HepG2 (cell line): Measurements from ENCODE around the gene SLC22A31. TPM values are rescaled to one million over a fixed set of nuclear protein-coding genes. Genes with fewer than 3 reads are reported as not detected.
A peak's percentile ranks its signal among the peaks of the same experiment; 100 is the strongest.

Experiments
- ATF6 ChIP-seq: sonication (generic); formaldehyde crosslinking; conservative IDR thresholded peaks from 2 replicates; pipeline ENCODE4 v1.4.0; 2020; ENCODE audit warnings: missing genetic modification reagents
- DR1 ChIP-seq: sonication (generic); formaldehyde crosslinking; IDR thresholded peaks from 2 replicates; pipeline ENCODE4 v1.8.0; 2021; ENCODE audit warnings: mild to moderate bottlenecking, missing genetic modification reagents, inconsistent platforms
- MAFF ChIP-seq: IDR thresholded peaks from 2 replicates; pipeline ENCODE4 v1.6.1; 2011; ENCODE audit warnings: low read depth, low read length, improper control_type of control experiment
- MATR3 ChIP-seq: sonication (generic); formaldehyde crosslinking; IDR thresholded peaks from 2 replicates; pipeline ENCODE4 v1.4.0; 2020; ENCODE audit warnings: missing genetic modification reagents
- PAXIP1 ChIP-seq: sonication (generic); formaldehyde crosslinking; conservative IDR thresholded peaks from 2 replicates; pipeline ENCODE4 v1.4.0; 2020; ENCODE audit warnings: mild to moderate bottlenecking, missing genetic modification reagents, moderate library complexity
- PBX2 ChIP-seq: IDR thresholded peaks from 2 replicates; pipeline ENCODE4 v1.6.1; 2016; ENCODE audit warnings: control low read depth
- PRDM4 ChIP-seq: sonication (generic); formaldehyde crosslinking; IDR thresholded peaks from 2 replicates; pipeline ENCODE4 v1.9.0; 2021; ENCODE audit warnings: missing genetic modification reagents, borderline replicate concordance
- RNF219 ChIP-seq: sonication (generic); formaldehyde crosslinking; IDR thresholded peaks from 2 replicates; pipeline ENCODE4 v1.5.0; 2020; ENCODE audit warnings: mild to moderate bottlenecking, missing genetic modification reagents
- SNAPC2 ChIP-seq: sonication (generic); formaldehyde crosslinking; IDR thresholded peaks from 2 replicates; pipeline ENCODE4 v1.8.1; 2022; ENCODE audit warnings: mild to moderate bottlenecking, missing genetic modification reagents
- ZMYM3 ChIP-seq: sonication (generic); formaldehyde crosslinking; IDR thresholded peaks from 2 replicates; pipeline ENCODE4 v1.5.1; 2020; ENCODE audit warnings: mild to moderate bottlenecking, missing genetic modification reagents
- ZNF296 ChIP-seq: sonication (generic); formaldehyde crosslinking; conservative IDR thresholded peaks from 2 replicates; pipeline ENCODE4 v1.5.0; 2020; ENCODE audit warnings: mild to moderate bottlenecking, missing genetic modification reagents
- ZNF546 ChIP-seq: sonication (generic); formaldehyde crosslinking; conservative IDR thresholded peaks from 2 replicates; pipeline ENCODE4 v1.8.1; 2023; ENCODE audit warnings: mild to moderate bottlenecking, missing genetic modification reagents
- ZNF773 ChIP-seq: sonication (generic); formaldehyde crosslinking; IDR thresholded peaks from 2 replicates; pipeline ENCODE4 v1.4.0; 2020; ENCODE audit warnings: missing genetic modification reagents, borderline replicate concordance
- ZNF775 ChIP-seq: sonication (generic); formaldehyde crosslinking; IDR thresholded peaks from 2 replicates; pipeline ENCODE4 v1.4.0; 2020; ENCODE audit warnings: missing genetic modification reagents, mild to moderate bottlenecking, moderate library complexity, borderline replicate concordance
- ZNF777 ChIP-seq: sonication (generic); formaldehyde crosslinking; IDR thresholded peaks from 2 replicates; pipeline ENCODE4 v1.4.0; 2020; ENCODE audit warnings: missing genetic modification reagents
- polyA plus RNA-seq, 8 experiments: library from polyadenylated mRNA; depleted of rRNA in 3 of 8; stranded (reverse) in 7 of 8; unstranded in 1 of 8; fragments of >200 nt; fragmentation: Illumina TruSeq in 4 of 8; extraction: Trizol in 4 of 8; gene quantifications; 2 replicates each; pipeline versions ENCODE4 v1.2.1 to v1.2.3, GENCODE V29; 2011 to 2016; ENCODE audit warnings: low read depth in 4 of 8, missing spikeins in 1 of 8, mixed read lengths in 1 of 8; ENCODE audit not compliant: insufficient read depth in 1 of 8
- total RNA-seq, 5 experiments: library from RNA; depleted of rRNA; stranded (reverse); fragments of >200 nt; fragmentation: Illumina TruSeq; extraction: Trizol; gene quantifications; 2 replicates each; pipeline ENCODE4 v1.2.3, GENCODE V29; 2016; ENCODE audit warnings: low read depth in 1 of 5

SLC22A31 gene
- total and polyA plus RNA-seq, 2 of the 13 experiments (the other 11 are each of a cell fraction or from before 2014, with no cell fraction given) = 67.3 to 83.3 TPM

GRCh38 chr16:89198417-89199240 is 1.7 kb downstream of the SLC22A31 start (continued):
- TF ChIP-seq PAXIP1 (CRISPR knock-in tag) (no peak), MATR3 (CRISPR knock-in tag) (no peak), ZNF775 (CRISPR knock-in tag) (no peak), ZNF777 (CRISPR knock-in tag) (no peak), ZNF546 (CRISPR knock-in tag) (no peak), RNF219 (CRISPR knock-in tag) (no peak), PBX2 (CRISPR knock-in tag) (no peak), ZMYM3 (CRISPR knock-in tag) (no peak), ATF6 (no peak), MAFF (no peak), SNAPC2 (CRISPR knock-in tag) (no peak), PRDM4 (no peak), ZNF773 (CRISPR knock-in tag) (no peak), DR1 (CRISPR knock-in tag) (0 out of 2 replicates have a peak, but pooled peaks have one; percentile 18), ZNF296 (no peak)
